ENCODE data around the gene PEX16. TPM values are rescaled to one million over a fixed set of nuclear protein-coding genes. Genes with fewer than 3 reads are reported as not detected.

Gene PEX16
- total and polyA plus RNA-seq, 9 donors = 2.9 to 31.7 (median 26.5) TPM

- TF ChIP-seq EP300 (IDR thresholded peaks at IDR 0.05) (no peak), POLR2A (IDR thresholded peaks at IDR 0.05) (no peak)
- TF ChIP-seq, protein P1, sequence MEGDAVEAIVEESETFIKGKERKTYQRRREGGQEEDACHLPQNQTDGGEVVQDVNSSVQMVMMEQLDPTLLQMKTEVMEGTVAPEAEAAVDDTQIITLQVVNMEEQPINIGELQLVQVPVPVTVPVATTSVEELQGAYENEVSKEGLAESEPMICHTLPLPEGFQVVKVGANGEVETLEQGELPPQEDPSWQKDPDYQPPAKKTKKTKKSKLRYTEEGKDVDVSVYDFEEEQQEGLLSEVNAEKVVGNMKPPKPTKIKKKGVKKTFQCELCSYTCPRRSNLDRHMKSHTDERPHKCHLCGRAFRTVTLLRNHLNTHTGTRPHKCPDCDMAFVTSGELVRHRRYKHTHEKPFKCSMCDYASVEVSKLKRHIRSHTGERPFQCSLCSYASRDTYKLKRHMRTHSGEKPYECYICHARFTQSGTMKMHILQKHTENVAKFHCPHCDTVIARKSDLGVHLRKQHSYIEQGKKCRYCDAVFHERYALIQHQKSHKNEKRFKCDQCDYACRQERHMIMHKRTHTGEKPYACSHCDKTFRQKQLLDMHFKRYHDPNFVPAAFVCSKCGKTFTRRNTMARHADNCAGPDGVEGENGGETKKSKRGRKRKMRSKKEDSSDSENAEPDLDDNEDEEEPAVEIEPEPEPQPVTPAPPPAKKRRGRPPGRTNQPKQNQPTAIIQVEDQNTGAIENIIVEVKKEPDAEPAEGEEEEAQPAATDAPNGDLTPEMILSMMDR (IDR thresholded peaks at IDR 0.05) = no peak
- H3K4me3 ChIP-seq = no peak overlapping the region
- no peaks in the 10 kb centered on the region for H3K27me3 ChIP-seq
- WGBS, 3 donors = 84 to 90% (median 90%) methylated on average over 12 of the region's 12 CpGs
- no peak overlapping the region for H3K27ac ChIP-seq
- intact Hi-C loops (cut with DNase I) = no loop called here
- peaks cover 2% of the 10 kb centered on the region for H3K4me1 ChIP-seq (ENCODE audit: insufficient read depth)
- H3K9me3 ChIP-seq = no peaks in the 10 kb centered on the region
- peak in 2 of 5 donors; percentile 17 to 22 for DNase-seq
- no peaks in the 10 kb centered on the region for H3K36me3 ChIP-seq
Observed at GRCh38 chr11:45926536-45927331, 9.1 kb upstream of the PEX16 start.

GRCh38 chr11:45926001-45926401 is 8.3 kb upstream of the PEX16 start:
- Histone ChIP-seq H3K9me3 (no peaks in the 10 kb centered on the region), H3K4me1 (ENCODE audit: insufficient read depth) (peaks cover 2% of the 10 kb centered on the region), H3K36me3 (no peaks in the 10 kb centered on the region), H3K4me3 (no peak overlapping the region), H3K27me3 (no peaks in the 10 kb centered on the region), H3K27ac (no peak overlapping the region)
- intact Hi-C loops (cut with DNase I) = no loop called here
- peak in 2 of 5 donors; percentile 13 to 15 for DNase-seq
- 46 to 64% (median 55%) methylated on average over 12 of the region's 12 CpGs for WGBS, 3 donors
- no peak for TF ChIP-seq POLR2A (IDR thresholded peaks at IDR 0.05)
- TF ChIP-seq EP300 (IDR thresholded peaks at IDR 0.05) = no peak
- TF ChIP-seq, protein P1 (IDR thresholded peaks at IDR 0.05) = no peak

- no peak overlapping the region for H3K4me3 ChIP-seq
- H3K9me3 ChIP-seq = no peaks in the 10 kb centered on the region
- no peak overlapping the region for H3K27ac ChIP-seq
- no peaks in the 10 kb centered on the region for H3K36me3 ChIP-seq
- no peak for TF ChIP-seq EP300 (IDR thresholded peaks at IDR 0.05)
- TF ChIP-seq, protein P1 (IDR thresholded peaks at IDR 0.05) = no peak
- no peak for TF ChIP-seq POLR2A (IDR thresholded peaks at IDR 0.05)
- H3K27me3 ChIP-seq = no peaks in the 10 kb centered on the region
- intact Hi-C loops (cut with DNase I) = no loop called here
- DNase-seq = no peak
- H3K4me1 ChIP-seq (ENCODE audit: insufficient read depth) = peaks cover 2% of the 10 kb centered on the region
- WGBS, 3 donors = 83 to 92% (median 89%) methylated on average over 3 of the region's 3 CpGs
Observed at GRCh38 chr11:45925550-45925949, 7.9 kb upstream of the PEX16 start.

- no peak for DNase-seq
- Histone ChIP-seq H3K27me3 (no peaks in the 10 kb centered on the region), H3K36me3 (no peaks in the 10 kb centered on the region), H3K4me1 (ENCODE audit: insufficient read depth) (peaks cover 2% of the 10 kb centered on the region), H3K4me3 (no peak overlapping the region), H3K27ac (no peak overlapping the region), H3K9me3 (no peaks in the 10 kb centered on the region)
- 90 to 92% (median 91%) methylated on average over 6 of the region's 6 CpGs for WGBS, 3 donors
- TF ChIP-seq, protein P1 (IDR thresholded peaks at IDR 0.05) = no peak
- TF ChIP-seq POLR2A (IDR thresholded peaks at IDR 0.05) = no peak
- no peak for TF ChIP-seq EP300 (IDR thresholded peaks at IDR 0.05)
- intact Hi-C loops (cut with DNase I) = no loop called here
Observed at GRCh38 chr11:45924927-45925326, 7.2 kb upstream of the PEX16 start.

Data from ovary (tissue), 9 donors.